ENCODE results near the gene HDAC4.

GRCh38 chr2:239400596-239401066 lies at the start of gene HDAC4:
- TF ChIP-seq ZC3H11A (IDR thresholded peaks at IDR 0.05) (no peak), POLR2A (IDR thresholded peaks at IDR 0.05; ENCODE audit: low read length) (0 out of 2 replicates have a peak, but pooled peaks have one; percentile 27), KDM1A (IDR thresholded peaks at IDR 0.05; ENCODE audit: low read depth) (no peak)
- TF ChIP-seq, protein P1, sequence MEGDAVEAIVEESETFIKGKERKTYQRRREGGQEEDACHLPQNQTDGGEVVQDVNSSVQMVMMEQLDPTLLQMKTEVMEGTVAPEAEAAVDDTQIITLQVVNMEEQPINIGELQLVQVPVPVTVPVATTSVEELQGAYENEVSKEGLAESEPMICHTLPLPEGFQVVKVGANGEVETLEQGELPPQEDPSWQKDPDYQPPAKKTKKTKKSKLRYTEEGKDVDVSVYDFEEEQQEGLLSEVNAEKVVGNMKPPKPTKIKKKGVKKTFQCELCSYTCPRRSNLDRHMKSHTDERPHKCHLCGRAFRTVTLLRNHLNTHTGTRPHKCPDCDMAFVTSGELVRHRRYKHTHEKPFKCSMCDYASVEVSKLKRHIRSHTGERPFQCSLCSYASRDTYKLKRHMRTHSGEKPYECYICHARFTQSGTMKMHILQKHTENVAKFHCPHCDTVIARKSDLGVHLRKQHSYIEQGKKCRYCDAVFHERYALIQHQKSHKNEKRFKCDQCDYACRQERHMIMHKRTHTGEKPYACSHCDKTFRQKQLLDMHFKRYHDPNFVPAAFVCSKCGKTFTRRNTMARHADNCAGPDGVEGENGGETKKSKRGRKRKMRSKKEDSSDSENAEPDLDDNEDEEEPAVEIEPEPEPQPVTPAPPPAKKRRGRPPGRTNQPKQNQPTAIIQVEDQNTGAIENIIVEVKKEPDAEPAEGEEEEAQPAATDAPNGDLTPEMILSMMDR (IDR thresholded peaks at IDR 0.05) = no peak
- TF ChIP-seq, protein P2, sequence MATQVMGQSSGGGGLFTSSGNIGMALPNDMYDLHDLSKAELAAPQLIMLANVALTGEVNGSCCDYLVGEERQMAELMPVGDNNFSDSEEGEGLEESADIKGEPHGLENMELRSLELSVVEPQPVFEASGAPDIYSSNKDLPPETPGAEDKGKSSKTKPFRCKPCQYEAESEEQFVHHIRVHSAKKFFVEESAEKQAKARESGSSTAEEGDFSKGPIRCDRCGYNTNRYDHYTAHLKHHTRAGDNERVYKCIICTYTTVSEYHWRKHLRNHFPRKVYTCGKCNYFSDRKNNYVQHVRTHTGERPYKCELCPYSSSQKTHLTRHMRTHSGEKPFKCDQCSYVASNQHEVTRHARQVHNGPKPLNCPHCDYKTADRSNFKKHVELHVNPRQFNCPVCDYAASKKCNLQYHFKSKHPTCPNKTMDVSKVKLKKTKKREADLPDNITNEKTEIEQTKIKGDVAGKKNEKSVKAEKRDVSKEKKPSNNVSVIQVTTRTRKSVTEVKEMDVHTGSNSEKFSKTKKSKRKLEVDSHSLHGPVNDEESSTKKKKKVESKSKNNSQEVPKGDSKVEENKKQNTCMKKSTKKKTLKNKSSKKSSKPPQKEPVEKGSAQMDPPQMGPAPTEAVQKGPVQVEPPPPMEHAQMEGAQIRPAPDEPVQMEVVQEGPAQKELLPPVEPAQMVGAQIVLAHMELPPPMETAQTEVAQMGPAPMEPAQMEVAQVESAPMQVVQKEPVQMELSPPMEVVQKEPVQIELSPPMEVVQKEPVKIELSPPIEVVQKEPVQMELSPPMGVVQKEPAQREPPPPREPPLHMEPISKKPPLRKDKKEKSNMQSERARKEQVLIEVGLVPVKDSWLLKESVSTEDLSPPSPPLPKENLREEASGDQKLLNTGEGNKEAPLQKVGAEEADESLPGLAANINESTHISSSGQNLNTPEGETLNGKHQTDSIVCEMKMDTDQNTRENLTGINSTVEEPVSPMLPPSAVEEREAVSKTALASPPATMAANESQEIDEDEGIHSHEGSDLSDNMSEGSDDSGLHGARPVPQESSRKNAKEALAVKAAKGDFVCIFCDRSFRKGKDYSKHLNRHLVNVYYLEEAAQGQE (IDR thresholded peaks at IDR 0.05) = no peak

Measured in A549 (cell line).